Neural crest cell (in vitro differentiated cells): ENCODE measurements around the gene TMEM108. TPM values are rescaled to one million over a fixed set of nuclear protein-coding genes. Genes with fewer than 3 reads are reported as not detected.

Experiments
- DNase-seq: peaks from one replicate; pipeline ENCODE4 v3.0.0; 2021; ENCODE audit warnings: low read depth, mixed read lengths, low spot score
- H3K27ac Mint-ChIP-seq: one replicate; pipeline ENCODE4 v1.8.0; 2021; ENCODE audit warnings: mild to moderate bottlenecking, mixed read lengths; ENCODE audit not compliant: unreplicated experiment
- H3K27me3 Mint-ChIP-seq: 2 replicates; pipeline ENCODE4 v1.8.0; 2021; ENCODE audit warnings: low read depth, mild to moderate bottlenecking, mixed read lengths
- H3K36me3 Mint-ChIP-seq: 2 replicates; pipeline ENCODE4 v1.8.0; 2021; ENCODE audit warnings: low read depth, mild to moderate bottlenecking, mixed read lengths
- H3K4me1 Mint-ChIP-seq: 2 replicates; pipeline ENCODE4 v1.8.0; 2021; ENCODE audit warnings: mixed read lengths
- H3K4me3 Mint-ChIP-seq: one replicate; pipeline ENCODE4 v1.8.0; 2021; ENCODE audit warnings: mild to moderate bottlenecking, mixed read lengths
- H3K9me3 Mint-ChIP-seq: 2 replicates; pipeline ENCODE4 v1.8.0; 2021; ENCODE audit warnings: mixed read lengths
- CTCF ChIP-seq: fragments of 200-600 bp; sonication (generic); conservative IDR thresholded peaks from 2 replicates; pipeline ENCODE4 v1.5.0; 2021; ENCODE audit warnings: antibody characterized with exemption, mild to moderate bottlenecking
- total RNA-seq: library from RNA; stranded (reverse); gene quantifications from 2 replicates; pipeline ENCODE4 v1.2.1, GENCODE V29; 2021

TMEM108 gene
- total RNA-seq, 1 donor from 2014 or later: 5.8 TPM

DNA sequence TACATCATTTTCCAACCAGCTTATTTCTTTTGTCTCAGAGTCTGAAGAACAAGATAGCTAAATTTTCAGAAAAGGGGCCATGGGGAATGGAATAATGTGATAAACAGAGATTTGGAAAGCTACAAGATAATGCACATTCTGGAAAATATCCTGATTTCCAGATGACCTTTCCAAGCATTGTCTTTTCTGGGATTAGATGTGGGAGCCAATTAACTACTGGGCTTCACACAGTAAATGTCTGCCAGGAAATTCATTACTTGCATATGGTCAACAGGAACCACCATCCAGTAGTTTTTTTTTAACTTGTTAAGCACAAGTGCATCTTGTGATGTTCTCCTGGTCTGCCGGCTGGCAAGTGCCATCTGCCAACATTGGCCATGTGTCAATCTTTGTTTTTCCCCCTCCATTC is 230.5 kb downstream of the TMEM108 start:
- DNase-seq: no peak
- H3K9me3 Mint-ChIP-seq: peaks cover 3% of the 10 kb centered on the region
- H3K27me3 Mint-ChIP-seq: peaks cover 2% of the 10 kb centered on the region
- no peaks in the 10 kb centered on the region for H3K4me1 Mint-ChIP-seq
- no peak overlapping the region for H3K4me3 Mint-ChIP-seq
- no peak overlapping the region for H3K27ac Mint-ChIP-seq
- no peak for TF ChIP-seq CTCF
- H3K36me3 Mint-ChIP-seq: no peaks in the 10 kb centered on the region

DNA sequence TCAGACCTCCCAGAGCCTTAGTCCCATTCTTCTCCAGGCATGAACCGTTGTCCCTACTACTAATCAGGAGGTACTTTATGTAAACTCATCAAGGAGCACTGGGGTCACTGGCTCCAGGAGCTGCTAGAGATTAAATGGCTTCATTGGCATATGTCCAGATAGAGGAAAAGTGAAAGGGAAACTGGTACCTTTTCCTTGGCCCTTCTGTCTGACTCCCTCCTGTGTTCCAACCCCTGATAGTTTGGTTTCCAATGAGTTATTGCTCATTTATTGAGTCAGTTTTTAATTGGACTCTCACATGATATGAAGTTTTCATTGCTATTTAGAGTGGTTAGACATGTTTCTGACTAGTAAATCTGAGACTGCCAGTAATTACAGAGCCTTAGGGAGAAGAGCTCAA is 231.2 kb downstream of the TMEM108 start:
- H3K27me3 Mint-ChIP-seq: peaks cover 5% of the 10 kb centered on the region
- H3K4me3 Mint-ChIP-seq: no peak overlapping the region
- TF ChIP-seq CTCF: no peak
- no peak overlapping the region for H3K27ac Mint-ChIP-seq
- DNase-seq: no peak
- no peaks in the 10 kb centered on the region for H3K4me1 Mint-ChIP-seq
- H3K9me3 Mint-ChIP-seq: peaks cover 3% of the 10 kb centered on the region
- H3K36me3 Mint-ChIP-seq: no peaks in the 10 kb centered on the region

DNA sequence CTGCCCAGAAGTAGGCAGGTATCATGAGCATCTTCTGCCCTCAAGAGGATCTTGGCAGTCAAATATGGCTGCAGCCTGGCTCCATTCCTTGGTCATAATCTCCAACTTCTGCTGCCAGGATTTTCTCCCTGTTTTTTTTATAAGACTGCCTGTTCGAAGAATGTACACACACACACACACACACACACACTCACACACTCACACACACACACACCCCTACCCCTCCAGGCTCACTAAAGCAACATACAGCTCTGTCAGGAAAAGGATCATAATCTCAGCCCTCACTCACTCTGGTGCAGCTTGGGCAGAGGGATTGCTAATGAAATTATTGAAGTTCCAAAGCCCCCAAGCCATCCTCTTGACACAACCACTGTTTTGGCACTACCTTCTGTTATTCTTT is 232.4 kb downstream of the TMEM108 start:
- no peaks in the 10 kb centered on the region for H3K4me1 Mint-ChIP-seq
- no peaks in the 10 kb centered on the region for H3K36me3 Mint-ChIP-seq
- no peak for TF ChIP-seq CTCF
- peaks cover 3% of the 10 kb centered on the region for H3K9me3 Mint-ChIP-seq
- H3K27ac Mint-ChIP-seq: no peak overlapping the region
- H3K4me3 Mint-ChIP-seq: no peak overlapping the region
- H3K27me3 Mint-ChIP-seq: peaks cover 5% of the 10 kb centered on the region
- DNase-seq: no peak

DNA sequence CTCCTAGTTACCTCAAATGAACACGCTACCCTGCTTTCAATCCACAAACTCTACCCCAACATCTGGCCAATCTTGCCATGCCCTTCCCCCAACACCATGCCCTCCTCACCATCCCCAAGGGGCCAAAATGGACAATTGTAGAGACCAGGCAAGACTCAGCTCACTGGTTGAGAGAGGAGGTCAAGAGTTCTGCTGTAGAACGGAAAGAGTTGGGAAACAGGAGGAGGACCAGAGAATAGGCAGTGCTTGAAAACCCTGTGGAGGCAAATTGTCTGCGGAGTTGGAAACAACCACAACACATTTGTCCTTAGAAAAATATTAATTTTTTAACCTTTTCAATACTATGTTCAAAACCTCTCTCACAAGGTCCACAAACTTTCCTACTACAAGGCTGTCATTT is 232.9 kb downstream of the TMEM108 start:
- H3K4me1 Mint-ChIP-seq: no peaks in the 10 kb centered on the region
- peaks cover 5% of the 10 kb centered on the region for H3K27me3 Mint-ChIP-seq
- no peak overlapping the region for H3K27ac Mint-ChIP-seq
- DNase-seq: no peak
- H3K36me3 Mint-ChIP-seq: no peaks in the 10 kb centered on the region
- peaks cover 3% of the 10 kb centered on the region for H3K9me3 Mint-ChIP-seq
- no peak overlapping the region for H3K4me3 Mint-ChIP-seq
- TF ChIP-seq CTCF: no peak

DNA sequence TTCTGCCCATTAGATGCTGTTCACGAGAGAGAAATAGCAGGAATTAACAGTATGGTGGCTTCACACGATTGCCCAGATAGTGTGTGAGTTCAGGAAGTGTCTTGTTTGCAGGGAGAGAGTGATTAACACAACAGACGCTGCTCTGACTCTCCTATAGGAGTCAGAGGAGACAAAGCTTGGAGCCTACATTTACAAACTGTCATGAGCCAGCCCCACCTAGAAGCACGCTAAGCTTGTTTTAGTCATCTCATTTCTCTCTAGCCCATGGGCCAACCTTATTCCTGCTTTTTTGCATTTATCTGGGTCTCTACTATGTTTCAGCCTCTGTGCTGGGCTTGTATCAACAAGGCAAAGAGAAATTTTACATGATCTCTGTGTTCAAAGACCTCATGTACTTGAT is 233.3 kb downstream of the TMEM108 start:
- peaks cover 3% of the 10 kb centered on the region for H3K9me3 Mint-ChIP-seq
- no peak for TF ChIP-seq CTCF
- H3K27me3 Mint-ChIP-seq: peaks cover 5% of the 10 kb centered on the region
- no peak overlapping the region for H3K27ac Mint-ChIP-seq
- no peak for DNase-seq
- no peak overlapping the region for H3K4me3 Mint-ChIP-seq
- H3K4me1 Mint-ChIP-seq: no peaks in the 10 kb centered on the region
- H3K36me3 Mint-ChIP-seq: no peaks in the 10 kb centered on the region

- Mint-ChIP-seq H3K4me1 (peaks cover 7% of the 10 kb centered on the region), H3K36me3 (no peaks in the 10 kb centered on the region), H3K27me3 (peaks cover 5% of the 10 kb centered on the region), H3K27ac (no peak overlapping the region), H3K4me3 (no peak overlapping the region), H3K9me3 (no peaks in the 10 kb centered on the region)
- no peak for DNase-seq
- TF ChIP-seq CTCF: no peak
Observed at GRCh38 chr3:133273346-133273745, 235.2 kb downstream of the TMEM108 start.
